ENCODE measurements around the gene EME1. TPM values are rescaled to one million over a fixed set of nuclear protein-coding genes. Genes with fewer than 3 reads are reported as not detected.
A peak's percentile ranks its signal among the peaks of the same experiment; 100 is the strongest.

EME1 gene
- total and polyA plus RNA-seq, 2 experiments from 2014 or later, result 14.4 to 15.9 TPM

DNA sequence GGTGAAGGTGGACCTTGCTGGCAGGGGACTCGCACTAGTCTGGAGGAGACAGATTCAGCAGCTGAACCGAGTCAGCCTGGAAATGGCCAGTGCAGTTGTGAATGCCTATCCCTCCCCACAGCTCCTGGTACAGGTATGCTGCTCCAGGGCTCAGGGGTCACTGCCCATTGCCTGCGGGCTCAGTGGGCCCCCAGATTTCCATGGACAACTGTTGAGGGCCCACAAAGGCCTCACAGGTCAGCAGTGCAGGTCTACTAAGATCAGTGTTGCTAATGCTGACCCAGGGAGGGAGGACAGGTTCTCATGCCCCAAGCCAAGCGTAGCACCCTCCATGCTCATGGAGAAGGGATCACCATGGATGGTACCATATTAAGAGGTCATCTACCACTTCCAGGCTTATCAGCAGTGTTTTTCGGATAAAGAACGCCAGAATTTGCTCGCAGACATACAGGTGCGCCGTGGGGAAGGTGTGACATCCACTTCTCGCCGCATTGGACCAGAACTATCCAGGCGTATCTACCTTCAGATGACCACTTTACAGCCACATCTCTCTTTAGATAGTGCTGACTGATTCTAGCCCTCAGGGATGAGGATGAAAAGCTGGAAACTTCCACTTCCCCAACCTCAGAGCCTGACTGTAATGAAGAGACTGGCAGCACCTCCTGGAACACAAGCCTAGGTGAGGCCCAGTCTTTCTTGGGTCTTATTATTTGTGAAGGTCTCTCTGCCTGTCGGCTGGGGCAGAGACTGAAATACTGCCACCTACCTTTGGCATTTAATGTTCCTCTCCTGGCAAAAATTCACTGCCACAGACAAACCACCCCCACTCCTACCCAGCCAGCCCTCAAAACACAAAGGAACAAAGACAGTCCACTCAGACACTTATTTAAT is 7.6 kb downstream of the EME1 start:
- H3K4me3 ChIP-seq, result no peak overlapping the region
- ATAC-seq, result peak; percentile 53; the same call in 2 of the 3 replicates
- H3K27ac Mint-ChIP-seq, result no peak overlapping the region
- no peaks in the 10 kb centered on the region for H3K4me1 Mint-ChIP-seq
- peak; percentile 29 for DNase-seq (ENCODE audit: low spot score)
- peaks cover 7% of the 10 kb centered on the region for H3K27me3 Mint-ChIP-seq (ENCODE audit: insufficient read depth, low read depth, poor library complexity)
- no peaks in the 10 kb centered on the region for H3K9me3 Mint-ChIP-seq
- H3K27ac ChIP-seq (ENCODE audit: low read depth), result no peak overlapping the region
- no peaks in the 10 kb centered on the region for H3K27me3 ChIP-seq (ENCODE audit: insufficient read depth)
- H3K9me2 ChIP-seq (ENCODE audit: insufficient read depth), result no peaks in the 10 kb centered on the region
- no peaks in the 10 kb centered on the region for H3K79me2 ChIP-seq (replicated peaks; ENCODE audit: insufficient read depth)
- H4K20me1 ChIP-seq (replicated peaks; ENCODE audit: insufficient read depth), result no peaks in the 10 kb centered on the region; the same call in 1 of the 2 replicates
- peaks cover 68% of the 10 kb centered on the region for H3K36me3 Mint-ChIP-seq (ENCODE audit: low read depth)
- no peak overlapping the region for H3K4me2 ChIP-seq
- no peak overlapping the region for H3K4me3 Mint-ChIP-seq
- no peaks in the 10 kb centered on the region for H3K4me1 ChIP-seq (ENCODE audit: insufficient read depth)
- TF ChIP-seq JUNB (IDR thresholded peaks at IDR 0.05; ENCODE audit: unreplicated experiment), result no peak
- TF ChIP-seq, protein P1, sequence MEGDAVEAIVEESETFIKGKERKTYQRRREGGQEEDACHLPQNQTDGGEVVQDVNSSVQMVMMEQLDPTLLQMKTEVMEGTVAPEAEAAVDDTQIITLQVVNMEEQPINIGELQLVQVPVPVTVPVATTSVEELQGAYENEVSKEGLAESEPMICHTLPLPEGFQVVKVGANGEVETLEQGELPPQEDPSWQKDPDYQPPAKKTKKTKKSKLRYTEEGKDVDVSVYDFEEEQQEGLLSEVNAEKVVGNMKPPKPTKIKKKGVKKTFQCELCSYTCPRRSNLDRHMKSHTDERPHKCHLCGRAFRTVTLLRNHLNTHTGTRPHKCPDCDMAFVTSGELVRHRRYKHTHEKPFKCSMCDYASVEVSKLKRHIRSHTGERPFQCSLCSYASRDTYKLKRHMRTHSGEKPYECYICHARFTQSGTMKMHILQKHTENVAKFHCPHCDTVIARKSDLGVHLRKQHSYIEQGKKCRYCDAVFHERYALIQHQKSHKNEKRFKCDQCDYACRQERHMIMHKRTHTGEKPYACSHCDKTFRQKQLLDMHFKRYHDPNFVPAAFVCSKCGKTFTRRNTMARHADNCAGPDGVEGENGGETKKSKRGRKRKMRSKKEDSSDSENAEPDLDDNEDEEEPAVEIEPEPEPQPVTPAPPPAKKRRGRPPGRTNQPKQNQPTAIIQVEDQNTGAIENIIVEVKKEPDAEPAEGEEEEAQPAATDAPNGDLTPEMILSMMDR (conservative IDR thresholded peaks at IDR 0.05; ENCODE audit: low read depth in 2 of 2), result peak; percentile 27 to 42
- H3K36me3 ChIP-seq (ENCODE audit: insufficient read depth), result peaks cover 34% of the 10 kb centered on the region
- H3F3A ChIP-seq (replicated peaks; ENCODE audit: low read depth), result 0 out of 2 replicates have a peak, but pooled peaks cover 3% of the 10 kb centered on the region
- no peak overlapping the region for H2AFZ ChIP-seq

DNA sequence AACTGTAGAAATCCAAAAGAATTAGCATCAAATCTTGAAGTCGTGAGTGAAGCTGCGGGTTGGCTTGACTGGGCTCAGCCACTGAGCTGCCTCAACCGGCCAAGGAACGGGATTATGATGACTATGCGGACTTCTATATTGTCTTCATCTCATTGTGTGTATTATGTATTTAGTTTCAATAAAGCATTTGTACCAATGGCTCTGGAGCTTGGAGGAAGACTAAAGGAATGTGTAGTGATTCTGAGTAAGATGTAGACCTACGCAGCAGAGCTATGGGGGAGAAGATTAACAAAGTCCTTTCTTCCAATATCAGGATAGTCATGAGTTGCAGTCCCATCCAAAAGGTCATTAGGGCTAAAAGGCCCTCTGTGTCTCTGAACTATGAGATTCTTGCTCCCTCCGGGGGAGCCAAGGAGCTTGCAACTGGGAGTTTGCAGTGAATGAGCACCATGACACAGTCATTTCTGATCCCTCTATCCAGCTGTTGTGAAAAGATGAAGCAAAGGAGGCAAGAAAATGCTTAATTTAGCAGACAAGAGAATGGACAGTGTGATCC is 8.3 kb downstream of the EME1 start:
- Mint-ChIP-seq H3K9me3 (no peaks in the 10 kb centered on the region), H3K4me3 (no peak overlapping the region), H3K4me1 (no peaks in the 10 kb centered on the region), H3K36me3 (ENCODE audit: low read depth) (peaks cover 71% of the 10 kb centered on the region), H3K27me3 (ENCODE audit: insufficient read depth, low read depth, poor library complexity) (peaks cover 7% of the 10 kb centered on the region), H3K27ac (no peak overlapping the region)
- Histone ChIP-seq H3K4me2 (no peak overlapping the region), H3F3A (replicated peaks; ENCODE audit: low read depth) (0 out of 2 replicates have a peak, but pooled peaks cover 3% of the 10 kb centered on the region), H3K4me3 (no peak overlapping the region), H2AFZ (no peak overlapping the region), H3K9me2 (ENCODE audit: insufficient read depth) (no peaks in the 10 kb centered on the region), H3K4me1 (ENCODE audit: insufficient read depth) (no peaks in the 10 kb centered on the region), H3K79me2 (replicated peaks; ENCODE audit: insufficient read depth) (no peaks in the 10 kb centered on the region), H3K36me3 (ENCODE audit: insufficient read depth) (peaks cover 35% of the 10 kb centered on the region), H3K27ac (ENCODE audit: low read depth) (no peak overlapping the region), H3K27me3 (ENCODE audit: insufficient read depth) (no peaks in the 10 kb centered on the region), H4K20me1 (replicated peaks; ENCODE audit: insufficient read depth) (peaks cover 2% of the 10 kb centered on the region; the same call in 1 of the 2 replicates)
- DNase-seq (ENCODE audit: low spot score) (no peak), ATAC-seq (no peak)
- TF ChIP-seq, protein P2, sequence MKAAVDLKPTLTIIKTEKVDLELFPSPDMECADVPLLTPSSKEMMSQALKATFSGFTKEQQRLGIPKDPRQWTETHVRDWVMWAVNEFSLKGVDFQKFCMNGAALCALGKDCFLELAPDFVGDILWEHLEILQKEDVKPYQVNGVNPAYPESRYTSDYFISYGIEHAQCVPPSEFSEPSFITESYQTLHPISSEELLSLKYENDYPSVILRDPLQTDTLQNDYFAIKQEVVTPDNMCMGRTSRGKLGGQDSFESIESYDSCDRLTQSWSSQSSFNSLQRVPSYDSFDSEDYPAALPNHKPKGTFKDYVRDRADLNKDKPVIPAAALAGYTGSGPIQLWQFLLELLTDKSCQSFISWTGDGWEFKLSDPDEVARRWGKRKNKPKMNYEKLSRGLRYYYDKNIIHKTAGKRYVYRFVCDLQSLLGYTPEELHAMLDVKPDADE (IDR thresholded peaks at IDR 0.05), result no peak
- TF ChIP-seq, protein P3, sequence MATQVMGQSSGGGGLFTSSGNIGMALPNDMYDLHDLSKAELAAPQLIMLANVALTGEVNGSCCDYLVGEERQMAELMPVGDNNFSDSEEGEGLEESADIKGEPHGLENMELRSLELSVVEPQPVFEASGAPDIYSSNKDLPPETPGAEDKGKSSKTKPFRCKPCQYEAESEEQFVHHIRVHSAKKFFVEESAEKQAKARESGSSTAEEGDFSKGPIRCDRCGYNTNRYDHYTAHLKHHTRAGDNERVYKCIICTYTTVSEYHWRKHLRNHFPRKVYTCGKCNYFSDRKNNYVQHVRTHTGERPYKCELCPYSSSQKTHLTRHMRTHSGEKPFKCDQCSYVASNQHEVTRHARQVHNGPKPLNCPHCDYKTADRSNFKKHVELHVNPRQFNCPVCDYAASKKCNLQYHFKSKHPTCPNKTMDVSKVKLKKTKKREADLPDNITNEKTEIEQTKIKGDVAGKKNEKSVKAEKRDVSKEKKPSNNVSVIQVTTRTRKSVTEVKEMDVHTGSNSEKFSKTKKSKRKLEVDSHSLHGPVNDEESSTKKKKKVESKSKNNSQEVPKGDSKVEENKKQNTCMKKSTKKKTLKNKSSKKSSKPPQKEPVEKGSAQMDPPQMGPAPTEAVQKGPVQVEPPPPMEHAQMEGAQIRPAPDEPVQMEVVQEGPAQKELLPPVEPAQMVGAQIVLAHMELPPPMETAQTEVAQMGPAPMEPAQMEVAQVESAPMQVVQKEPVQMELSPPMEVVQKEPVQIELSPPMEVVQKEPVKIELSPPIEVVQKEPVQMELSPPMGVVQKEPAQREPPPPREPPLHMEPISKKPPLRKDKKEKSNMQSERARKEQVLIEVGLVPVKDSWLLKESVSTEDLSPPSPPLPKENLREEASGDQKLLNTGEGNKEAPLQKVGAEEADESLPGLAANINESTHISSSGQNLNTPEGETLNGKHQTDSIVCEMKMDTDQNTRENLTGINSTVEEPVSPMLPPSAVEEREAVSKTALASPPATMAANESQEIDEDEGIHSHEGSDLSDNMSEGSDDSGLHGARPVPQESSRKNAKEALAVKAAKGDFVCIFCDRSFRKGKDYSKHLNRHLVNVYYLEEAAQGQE (IDR thresholded peaks at IDR 0.05; ENCODE audit: unreplicated experiment), result no peak
- TF ChIP-seq STAT1 (IDR thresholded peaks at IDR 0.05; ENCODE audit: unreplicated experiment), result no peak
- TF ChIP-seq, protein P1 (conservative IDR thresholded peaks at IDR 0.05; ENCODE audit: low read depth in 2 of 2), result no peak
- TF ChIP-seq EZH2phosphoT487 (IDR thresholded peaks at IDR 0.05; ENCODE audit: unreplicated experiment), result no peak
- TF ChIP-seq JUNB (IDR thresholded peaks at IDR 0.05; ENCODE audit: unreplicated experiment), result no peak
